Right atrium auricular region (tissue), 2 donors: ENCODE data around the gene LAMA4. TPM values are rescaled to one million over a fixed set of nuclear protein-coding genes. Genes with fewer than 3 reads are reported as not detected.

Experiments
- DNase-seq: peaks from one replicate; pipeline ENCODE4 v3.0.0-alpha.2; 2019; ENCODE audit warnings: low spot score
- H3K27ac ChIP-seq, 2 donors: fragments of 200-600 bp; sonication (generic); 1 replicate in 1 of 2; 2 replicates in 1 of 2; pipeline ENCODE4 v1.5.1; 2016 to 2019
- H3K27me3 ChIP-seq, 2 donors: fragments of 200-600 bp; sonication (generic); one replicate each; pipeline versions ENCODE4 v1.5.1 to v1.6.0; 2017 to 2019
- H3K36me3 ChIP-seq: fragments of 200-600 bp; sonication (generic); one replicate; pipeline ENCODE4 v1.5.1; 2016
- H3K4me1 ChIP-seq, 2 donors: fragments of 200-600 bp; sonication (generic); one replicate each; pipeline versions ENCODE4 v1.5.1 to v1.6.0; 2017 to 2019
- H3K4me3 ChIP-seq, 2 donors: fragments of 200-600 bp; sonication (generic); 1 replicate in 1 of 2; 2 replicates in 1 of 2; pipeline ENCODE4 v1.5.1; 2017 to 2019; ENCODE audit warnings: mild to moderate bottlenecking in 1 of 2, moderate library complexity in 1 of 2
- H3K9me3 ChIP-seq, 2 donors: fragments of 200-600 bp; sonication (generic); one replicate each; pipeline ENCODE4 v1.5.1; 2019
- CTCF ChIP-seq, 2 donors: fragments of 200-600 bp; sonication (generic); IDR thresholded peaks; one replicate each; pipeline ENCODE4 v1.5.1; 2019; ENCODE audit warnings: antibody characterized with exemption in 2 of 2
- total RNA-seq, 2 donors: library from RNA; depleted of rRNA; stranded (reverse); fragments of >200 nt; gene quantifications; one replicate each; pipeline ENCODE4 v1.1.0, GENCODE V29; 2016

Gene LAMA4
- total RNA-seq, 2 donors from 2014 or later = 37.2 to 47.1 TPM

GRCh38 chr6:112087136-112087911 is 167.0 kb downstream of the LAMA4 start, which contains the start of the genes FAM229B and TUBE1:
TSS of gene FAM229B (plus strand) at chr6:112087591. CDS start at chr6:112099284, 11,693 bp downstream.
TSS of gene TUBE1 (minus strand) at chr6:112087482. CDS start at chr6:112087434, 48 bp downstream.
- Histone ChIP-seq H3K27ac (peak within 1 kb of the TSS; percentile 84 to 88), H3K36me3 (peaks cover 18% of the 10 kb centered on the region), H3K27me3 (no peaks in the 10 kb centered on the region), H3K4me3 (peak within 1 kb of the TSS; percentile 64 to 85), H3K9me3 (no peaks in the 10 kb centered on the region), H3K4me1 (peaks cover 0 to 21% of the 10 kb centered on the region in 2 donors)
- peak; percentile 94 for DNase-seq
- TF ChIP-seq CTCF (IDR thresholded peaks at IDR 0.05) = peak in 1 of 2 donors; percentile 37

GRCh38 chr6:112086744-112087135 is 167.6 kb downstream of the LAMA4 start:
- H3K27ac ChIP-seq = peak overlapping the region; percentile 84 to 88
- H3K36me3 ChIP-seq = peaks cover 18% of the 10 kb centered on the region
- H3K9me3 ChIP-seq = no peaks in the 10 kb centered on the region
- H3K4me1 ChIP-seq = peaks cover 0 to 21% of the 10 kb centered on the region in 2 donors
- DNase-seq = no peak
- peak overlapping the region; percentile 64 to 85 for H3K4me3 ChIP-seq
- no peaks in the 10 kb centered on the region for H3K27me3 ChIP-seq
- no peak for TF ChIP-seq CTCF (IDR thresholded peaks at IDR 0.05)

GRCh38 chr6:112085286-112086065 is 168.9 kb downstream of the LAMA4 start:
- no peaks in the 10 kb centered on the region for H3K9me3 ChIP-seq
- peak overlapping the region in 1 of 2 donors; percentile 85 for H3K4me3 ChIP-seq
- DNase-seq = no peak
- no peaks in the 10 kb centered on the region for H3K27me3 ChIP-seq
- peak overlapping the region; percentile 84 to 88 for H3K27ac ChIP-seq
- peaks cover 0 to 21% of the 10 kb centered on the region in 2 donors for H3K4me1 ChIP-seq
- TF ChIP-seq CTCF (IDR thresholded peaks at IDR 0.05) = no peak
- peaks cover 23% of the 10 kb centered on the region for H3K36me3 ChIP-seq

GRCh38 chr6:112081569-112081968 is 172.8 kb downstream of the LAMA4 start:
- DNase-seq = no peak
- no peak for TF ChIP-seq CTCF (IDR thresholded peaks at IDR 0.05)
- H3K4me1 ChIP-seq = peaks cover 0 to 13% of the 10 kb centered on the region in 2 donors
- H3K27ac ChIP-seq = no peak overlapping the region
- H3K36me3 ChIP-seq = peaks cover 62% of the 10 kb centered on the region
- H3K4me3 ChIP-seq = no peak overlapping the region
- no peaks in the 10 kb centered on the region for H3K9me3 ChIP-seq
- H3K27me3 ChIP-seq = no peaks in the 10 kb centered on the region

GRCh38 chr6:112066606-112067005 is 187.8 kb downstream of the LAMA4 start:
- Histone ChIP-seq H3K4me1 (no peaks in the 10 kb centered on the region), H3K9me3 (no peaks in the 10 kb centered on the region), H3K4me3 (no peak overlapping the region), H3K27me3 (no peaks in the 10 kb centered on the region), H3K36me3 (peaks cover 15% of the 10 kb centered on the region), H3K27ac (no peak overlapping the region)
- DNase-seq = no peak
- no peak for TF ChIP-seq CTCF (IDR thresholded peaks at IDR 0.05)
